IMR-90 (cell line): Measurements from ENCODE around the gene R3HDM4. TPM values are rescaled to one million over a fixed set of nuclear protein-coding genes. Genes with fewer than 3 reads are reported as not detected.

Experiments used
- ATAC-seq: fragments of 200-7000 bp; cut with Tn5 transposase; 2 replicates; pipeline ENCODE4 v1.9.1; 2020; ENCODE audit warnings: low read depth, mild to moderate bottlenecking, moderate library complexity
- BruUV-seq: library from RNA; stranded (reverse); fragments of 400-500 nt; replicated peaks from 2 replicates; lab custom pipeline; 2021; lab: Mats Ljungman, UMichigan
- CTCF ChIA-PET: fragments of 300-600 bp; formaldehyde crosslinking; extraction: SDS; loops from one replicate; lab custom pipeline; 2021; ENCODE audit warnings: antibody characterized with exemption; lab: Yijun Ruan, JAX
- POLR2A ChIA-PET: fragments of 300-600 bp; sonication (Branson Sonifier 250); formaldehyde crosslinking; loops from one replicate; lab custom pipeline; 2022; ENCODE audit warnings: antibody characterized with exemption; ENCODE audit not compliant: unreplicated experiment; lab: Charles Lee
- DNase-seq: peaks from one replicate; pipeline ENCODE4 v3.0.0; 2013
- H2AFZ ChIP-seq: replicated peaks from 2 replicates; pipeline ENCODE3; 2013; ENCODE audit warnings: low read length, mild to moderate bottlenecking; ENCODE audit not compliant: poor library complexity
- H2AK5ac ChIP-seq: 2 replicates; pipeline ENCODE4 v1.6.1; 2013; ENCODE audit warnings: low read depth, low read length, inconsistent platforms
- H2AK9ac ChIP-seq: replicated peaks from 2 replicates; pipeline ENCODE3; 2013; ENCODE audit warnings: mild to moderate bottlenecking, low read depth, low read length, moderate library complexity; ENCODE audit not compliant: poor library complexity
- H2BK120ac ChIP-seq: 2 replicates; pipeline ENCODE4 v1.6.1; 2013; ENCODE audit warnings: low read depth, low read length, inconsistent platforms
- H2BK15ac ChIP-seq: 3 replicates; pipeline ENCODE4 v1.6.1; 2013; ENCODE audit warnings: low read depth, low read length, inconsistent platforms
- H2BK20ac ChIP-seq: 2 replicates; pipeline ENCODE4 v1.6.1; 2013; ENCODE audit warnings: low read depth, mild to moderate bottlenecking, inconsistent platforms, low read length, moderate library complexity
- H2BK5ac ChIP-seq: 2 replicates; pipeline ENCODE4 v1.6.1; 2013; ENCODE audit warnings: mild to moderate bottlenecking, low read depth, low read length, inconsistent platforms; ENCODE audit not compliant: poor library complexity, severe bottlenecking
- H3K14ac ChIP-seq: replicated peaks from 2 replicates; pipeline ENCODE4 v1.6.1; 2013; ENCODE audit warnings: low read depth, low read length, inconsistent platforms
- H3K18ac ChIP-seq: 2 replicates; pipeline ENCODE4 v1.6.1; 2013; ENCODE audit warnings: low read depth, low read length, control low read depth
- H3K23ac ChIP-seq: 2 replicates; pipeline ENCODE4 v1.6.1; 2013; ENCODE audit warnings: low read depth, low read length, inconsistent platforms
- H3K27ac ChIP-seq: 2 replicates; pipeline ENCODE4 v1.5.1; 2013; ENCODE audit warnings: mild to moderate bottlenecking, control low read depth, low read length; ENCODE audit not compliant: insufficient read depth
- H3K27me3 ChIP-seq: 2 replicates; pipeline ENCODE4 v1.6.1; 2013; ENCODE audit warnings: low read length; ENCODE audit not compliant: control insufficient read depth, insufficient read depth
- H3K36me3 ChIP-seq: 2 replicates; pipeline ENCODE4 v1.6.1; 2013; ENCODE audit warnings: low read length, mixed read lengths; ENCODE audit not compliant: control insufficient read depth, insufficient read depth
- H3K4ac ChIP-seq: 2 replicates; pipeline ENCODE4 v1.6.1; 2013; ENCODE audit warnings: low read depth, low read length, inconsistent platforms
- H3K4me1 ChIP-seq: 2 replicates; pipeline ENCODE4 v1.6.1; 2013; ENCODE audit warnings: low read length, mixed read lengths; ENCODE audit not compliant: control insufficient read depth, insufficient read depth
- H3K4me2 ChIP-seq: 2 replicates; pipeline ENCODE4 v1.6.1; 2013; ENCODE audit warnings: low read depth, mild to moderate bottlenecking, control low read depth, low read length, moderate library complexity
- H3K4me3 ChIP-seq: 2 replicates; pipeline ENCODE4 v1.5.1; 2013; ENCODE audit warnings: low read depth, mild to moderate bottlenecking, control low read depth, low read length, moderate library complexity; ENCODE audit not compliant: insufficient read depth
- H3K56ac ChIP-seq: 2 replicates; pipeline ENCODE4 v1.6.1; 2013; ENCODE audit warnings: low read length, inconsistent platforms; ENCODE audit not compliant: insufficient read depth; ENCODE audit errors: extremely low read depth
- H3K79me1 ChIP-seq, 2 experiments: 2 replicates each; pipeline ENCODE4 v1.6.1; 2013; ENCODE audit warnings: low read length in 2 of 2, inconsistent platforms in 1 of 2, low read depth in 1 of 2
- H3K9ac ChIP-seq: 2 replicates; pipeline ENCODE4 v1.6.1; 2013; ENCODE audit warnings: low read depth, low read length, control low read depth
- H3K9me1 ChIP-seq: 2 replicates; pipeline ENCODE4 v1.6.1; 2013; ENCODE audit warnings: low read length, inconsistent platforms; ENCODE audit not compliant: insufficient read depth
- H3K9me3 ChIP-seq: 2 replicates; pipeline ENCODE4 v1.6.1; 2013; ENCODE audit warnings: low read length; ENCODE audit not compliant: control insufficient read depth, insufficient read depth
- H4K20me1 ChIP-seq: 2 replicates; pipeline ENCODE4 v1.6.1; 2013; ENCODE audit warnings: low read length, inconsistent platforms; ENCODE audit not compliant: insufficient read depth
- H4K5ac ChIP-seq: 2 replicates; pipeline ENCODE4 v1.6.1; 2013; ENCODE audit warnings: mild to moderate bottlenecking, low read depth, low read length, control low read depth
- H4K8ac ChIP-seq, 2 experiments: 2 replicates each; pipeline ENCODE4 v1.6.1; 2013; ENCODE audit warnings: low read depth in 2 of 2, low read length in 2 of 2, control low read depth in 1 of 2, inconsistent platforms in 1 of 2
- H4K91ac ChIP-seq: 2 replicates; pipeline ENCODE4 v1.6.1; 2013; ENCODE audit warnings: low read depth, low read length, inconsistent platforms; ENCODE audit not compliant: insufficient read depth
- BHLHE40 ChIP-seq: fragments of 150-350 bp; IDR thresholded peaks from 2 replicates; pipeline ENCODE4 v1.6.1; 2016; ENCODE audit warnings: mild to moderate bottlenecking, low read depth, low read length
- CEBPB ChIP-seq: IDR thresholded peaks from 2 replicates; pipeline ENCODE4 v1.6.1; 2012; ENCODE audit warnings: low read depth, low read length, improper control_type of control experiment
- CHD1 ChIP-seq: IDR thresholded peaks from 2 replicates; pipeline ENCODE4 v1.6.1; 2012; ENCODE audit warnings: low read depth, low read length, improper control_type of control experiment
- CTCF ChIP-seq: conservative IDR thresholded peaks from 2 replicates; pipeline ENCODE4 v1.5.1; 2012; ENCODE audit warnings: mild to moderate bottlenecking, low read depth, low read length, improper control_type of control experiment
- FOS ChIP-seq: fragments of 150-350 bp; IDR thresholded peaks from 2 replicates; pipeline ENCODE4 v1.6.1; 2016; ENCODE audit warnings: low read depth, low read length
- MAFK ChIP-seq: IDR thresholded peaks from 2 replicates; pipeline ENCODE4 v1.6.1; 2012; ENCODE audit warnings: low read depth, low read length, improper control_type of control experiment
- MAZ ChIP-seq: IDR thresholded peaks from 2 replicates; pipeline ENCODE4 v1.6.1; 2012; ENCODE audit warnings: low read depth, mild to moderate bottlenecking, low read length, improper control_type of control experiment, moderate library complexity, borderline replicate concordance
- MXI1 ChIP-seq: IDR thresholded peaks from 2 replicates; pipeline ENCODE4 v1.6.1; 2012; ENCODE audit warnings: low read depth, mild to moderate bottlenecking, low read length, moderate library complexity, borderline replicate concordance
- NFE2L2 ChIP-seq: fragments of 150-350 bp; IDR thresholded peaks from 2 replicates; pipeline ENCODE4 v1.6.1; 2016; ENCODE audit warnings: low read depth, mild to moderate bottlenecking, low read length
- POLR2A ChIP-seq: IDR thresholded peaks from 2 replicates; pipeline ENCODE4 v1.6.1; 2012; ENCODE audit warnings: mild to moderate bottlenecking, low read depth, low read length
- RAD21 ChIP-seq: IDR thresholded peaks from 2 replicates; pipeline ENCODE4 v1.6.1; 2012; ENCODE audit warnings: low read length, improper control_type of control experiment
- RCOR1 ChIP-seq: IDR thresholded peaks from 2 replicates; pipeline ENCODE4 v1.6.1; 2012; ENCODE audit warnings: mild to moderate bottlenecking, low read length, improper control_type of control experiment; ENCODE audit not compliant: insufficient replicate concordance
- RFX5 ChIP-seq: IDR thresholded peaks from 2 replicates; pipeline ENCODE4 v1.8.0; 2012; ENCODE audit warnings: low read depth, mild to moderate bottlenecking, low read length, moderate library complexity
- SMC3 ChIP-seq: fragments of 150-350 bp; IDR thresholded peaks from 2 replicates; pipeline ENCODE4 v1.6.1; 2016; ENCODE audit warnings: low read depth, mild to moderate bottlenecking, antibody characterized with exemption, low read length, moderate library complexity
- WGBS, 2 experiments: methylation state at CpG; one replicate each; pipeline versions ENCODE4 v1.1.5 to v1.1.7; 2013; ENCODE audit warnings: missing lambda C conversion rate in 2 of 2; ENCODE audit not compliant: insufficient read length in 1 of 2; ENCODE audit errors: extremely low coverage in 2 of 2; 5-methylcytosine and 5-hydroxymethylcytosine counted together
- dilution Hi-C: fragments of 300-500 bp; cut with HindIII; formaldehyde crosslinking; loops from one replicate; pipeline ENCODE4 v1.14.3; 2018; ENCODE audit warnings: low sequenced_read_pairs; ENCODE audit not compliant: unreplicated experiment
- in situ Hi-C: fragments of 300-500 bp; cut with MboI; formaldehyde crosslinking; loops from 3 replicates; pipeline ENCODE4 v1.14.3; 2019; ENCODE audit warnings: low sequenced_read_pairs, inconsistent platforms, mixed read lengths
- intact Hi-C: fragments of 100-400 bp; cut with micrococcal nuclease; formaldehyde crosslinking; loops from 2 replicates; pipeline ENCODE4 v1.10.0; 2022
- polyA plus RNA-seq, 3 experiments: library from polyadenylated mRNA; depleted of rRNA; stranded (reverse); fragments of >200 nt; gene quantifications; 2 replicates each; pipeline ENCODE4 v1.2.3, GENCODE V29; 2012; ENCODE audit warnings: low replicate concordance in 1 of 3
- total RNA-seq: library from RNA; depleted of rRNA; stranded (reverse); fragments of >200 nt; gene quantifications from 2 replicates; pipeline ENCODE4 v1.2.3, GENCODE V29; 2012
- TF ChIP-seq, protein P1 (sequence below): fragments of 150-350 bp; IDR thresholded peaks from 2 replicates; pipeline ENCODE4 v1.6.1; 2016; ENCODE audit warnings: low read depth, mild to moderate bottlenecking, low read length, moderate library complexity, borderline replicate concordance
- TF ChIP-seq, protein P2 (sequence below): fragments of 150-350 bp; IDR thresholded peaks from 2 replicates; pipeline ENCODE4 v1.6.1; 2017; ENCODE audit warnings: mild to moderate bottlenecking, antibody characterized with exemption, low read length, low read depth

R3HDM4 gene
- total and polyA plus RNA-seq, 2 of the 4 experiments (the other 2 are of a cell fraction) = 9.0 to 51.5 TPM

DNA sequence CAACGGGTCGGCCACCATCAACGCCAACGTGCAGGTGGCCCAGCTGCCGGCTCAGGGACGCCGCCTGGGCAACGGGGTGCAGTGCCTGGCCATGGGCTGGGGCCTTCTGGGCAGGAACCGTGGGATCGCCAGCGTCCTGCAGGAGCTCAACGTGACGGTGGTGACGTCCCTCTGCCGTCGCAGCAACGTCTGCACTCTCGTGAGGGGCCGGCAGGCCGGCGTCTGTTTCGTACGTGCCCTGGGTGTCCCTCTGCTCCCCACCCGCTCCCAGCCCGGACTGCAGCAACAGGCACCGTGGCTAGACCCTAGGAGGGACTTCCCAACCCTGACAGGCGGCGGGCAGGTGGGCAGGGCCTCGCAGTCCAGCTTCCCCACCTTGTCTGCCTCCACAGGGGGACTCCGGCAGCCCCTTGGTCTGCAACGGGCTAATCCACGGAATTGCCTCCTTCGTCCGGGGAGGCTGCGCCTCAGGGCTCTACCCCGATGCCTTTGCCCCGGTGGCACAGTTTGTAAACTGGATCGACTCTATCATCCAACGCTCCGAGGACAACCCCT is 57.4 kb downstream of the R3HDM4 start:
- H2BK5ac ChIP-seq = no peak overlapping the region
- H4K20me1 ChIP-seq = no peaks in the 10 kb centered on the region
- ATAC-seq (no peak), DNase-seq (no peak)
- no peaks in the 10 kb centered on the region for H3K9me3 ChIP-seq
- H3K4me3 ChIP-seq = no peak overlapping the region
- H3K4ac ChIP-seq = no peak overlapping the region
- ChIA-PET POLR2A (interaction anchor here (0.6 kb wide), 1 partner anchor 33 kb away, joined by 3 read pairs; no protein-coding TSS in a partner anchor), CTCF (interaction anchor here (0.6 to 1.6 kb wide), 2 partner anchors 146 to 147 kb away, joined by 3 to 4 read pairs; no protein-coding TSS in a partner anchor)
- no peaks in the 10 kb centered on the region for H3K9me1 ChIP-seq
- TF ChIP-seq MAZ = no peak
- no peak for TF ChIP-seq CEBPB
- TF ChIP-seq RCOR1 = no peak
- no peak for TF ChIP-seq CTCF
- no peak for TF ChIP-seq CHD1
- no peak for TF ChIP-seq RFX5
- no peak for TF ChIP-seq MAFK
- TF ChIP-seq, protein P1, sequence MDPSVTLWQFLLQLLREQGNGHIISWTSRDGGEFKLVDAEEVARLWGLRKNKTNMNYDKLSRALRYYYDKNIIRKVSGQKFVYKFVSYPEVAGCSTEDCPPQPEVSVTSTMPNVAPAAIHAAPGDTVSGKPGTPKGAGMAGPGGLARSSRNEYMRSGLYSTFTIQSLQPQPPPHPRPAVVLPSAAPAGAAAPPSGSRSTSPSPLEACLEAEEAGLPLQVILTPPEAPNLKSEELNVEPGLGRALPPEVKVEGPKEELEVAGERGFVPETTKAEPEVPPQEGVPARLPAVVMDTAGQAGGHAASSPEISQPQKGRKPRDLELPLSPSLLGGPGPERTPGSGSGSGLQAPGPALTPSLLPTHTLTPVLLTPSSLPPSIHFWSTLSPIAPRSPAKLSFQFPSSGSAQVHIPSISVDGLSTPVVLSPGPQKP = no peak
- no peak for TF ChIP-seq MXI1
- no peak for TF ChIP-seq FOS
- TF ChIP-seq NFE2L2 = no peak
- TF ChIP-seq SMC3 = no peak
- TF ChIP-seq, protein P2, sequence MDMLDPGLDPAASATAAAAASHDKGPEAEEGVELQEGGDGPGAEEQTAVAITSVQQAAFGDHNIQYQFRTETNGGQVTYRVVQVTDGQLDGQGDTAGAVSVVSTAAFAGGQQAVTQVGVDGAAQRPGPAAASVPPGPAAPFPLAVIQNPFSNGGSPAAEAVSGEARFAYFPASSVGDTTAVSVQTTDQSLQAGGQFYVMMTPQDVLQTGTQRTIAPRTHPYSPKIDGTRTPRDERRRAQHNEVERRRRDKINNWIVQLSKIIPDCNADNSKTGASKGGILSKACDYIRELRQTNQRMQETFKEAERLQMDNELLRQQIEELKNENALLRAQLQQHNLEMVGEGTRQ = no peak
- TF ChIP-seq BHLHE40 = no peak
- no peak for TF ChIP-seq POLR2A
- TF ChIP-seq RAD21 = no peak
- H3K4me2 ChIP-seq = no peak overlapping the region
- in situ Hi-C loops (loop anchor here (5.0 kb wide), 1 partner anchor 142 kb away; no protein-coding TSS in a partner anchor), dilution Hi-C loops (no loop called here), intact Hi-C loops (loop anchor here (2.0 to 5.0 kb wide), 2 partner anchors 65 to 83 kb away; no protein-coding TSS in a partner anchor)
- peaks cover 2% of the 10 kb centered on the region; the same call in 1 of the 2 replicates for H3K27me3 ChIP-seq
- H2BK20ac ChIP-seq = no peak overlapping the region
- peak overlapping the region; percentile 39 for H2AK9ac ChIP-seq
- no peaks in the 10 kb centered on the region for H3K36me3 ChIP-seq
- H3K4me1 ChIP-seq = peaks cover 6% of the 10 kb centered on the region
- BruUV-seq = no TSS peak
- WGBS, 2 experiments = 79% methylated on average over 12 of the region's 40 CpGs; no CpG with 5 or more reads in 1 of the 2 experiments
- no peaks in the 10 kb centered on the region for H3K79me1 ChIP-seq
- H3K14ac ChIP-seq = no peak overlapping the region
- H2AK5ac ChIP-seq = no peak overlapping the region
- H2AFZ ChIP-seq = peak overlapping the region; percentile 58
- H4K8ac ChIP-seq = no peak overlapping the region
- H2BK15ac ChIP-seq = no peak overlapping the region
- H3K9ac ChIP-seq = no peak overlapping the region
- no peak overlapping the region for H4K91ac ChIP-seq
- H2BK120ac ChIP-seq = no peak overlapping the region
- no peak overlapping the region for H3K27ac ChIP-seq
- no peak overlapping the region for H4K5ac ChIP-seq
- no peak overlapping the region for H3K18ac ChIP-seq
- H3K56ac ChIP-seq = no peak overlapping the region
- no peak overlapping the region for H3K23ac ChIP-seq
